Measurements from ENCODE around the gene CDC42SE1.

DNA sequence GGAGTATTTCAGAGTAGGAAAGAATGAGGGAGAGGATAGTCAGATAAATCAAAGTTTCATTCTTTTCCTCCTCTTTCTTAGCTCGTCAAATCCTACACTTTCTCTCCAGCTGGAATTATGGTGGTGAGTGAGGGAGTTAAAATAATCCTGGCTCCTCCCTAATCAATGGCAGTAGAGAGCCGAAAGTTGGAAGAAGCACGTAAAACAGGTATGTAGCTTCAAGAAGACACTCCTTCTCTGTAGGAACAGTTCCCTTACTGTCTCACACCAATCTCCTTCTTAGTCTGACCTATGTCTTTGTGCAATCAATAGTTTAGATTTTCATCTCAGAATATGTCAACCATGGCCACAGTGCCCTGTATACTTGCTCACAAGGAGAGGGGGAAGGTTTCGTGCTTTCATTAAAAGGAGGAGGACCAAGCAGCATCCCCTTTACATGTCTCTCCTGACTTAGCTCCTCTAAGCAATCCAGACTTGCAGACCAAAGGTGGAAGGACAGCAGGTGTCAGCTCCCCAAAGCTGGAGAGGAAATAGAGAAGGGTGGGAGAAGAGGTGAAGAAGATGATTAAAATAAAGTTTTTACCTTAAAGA, 53.6 kb downstream of the CDC42SE1 start:
- TF ChIP-seq, protein P1, sequence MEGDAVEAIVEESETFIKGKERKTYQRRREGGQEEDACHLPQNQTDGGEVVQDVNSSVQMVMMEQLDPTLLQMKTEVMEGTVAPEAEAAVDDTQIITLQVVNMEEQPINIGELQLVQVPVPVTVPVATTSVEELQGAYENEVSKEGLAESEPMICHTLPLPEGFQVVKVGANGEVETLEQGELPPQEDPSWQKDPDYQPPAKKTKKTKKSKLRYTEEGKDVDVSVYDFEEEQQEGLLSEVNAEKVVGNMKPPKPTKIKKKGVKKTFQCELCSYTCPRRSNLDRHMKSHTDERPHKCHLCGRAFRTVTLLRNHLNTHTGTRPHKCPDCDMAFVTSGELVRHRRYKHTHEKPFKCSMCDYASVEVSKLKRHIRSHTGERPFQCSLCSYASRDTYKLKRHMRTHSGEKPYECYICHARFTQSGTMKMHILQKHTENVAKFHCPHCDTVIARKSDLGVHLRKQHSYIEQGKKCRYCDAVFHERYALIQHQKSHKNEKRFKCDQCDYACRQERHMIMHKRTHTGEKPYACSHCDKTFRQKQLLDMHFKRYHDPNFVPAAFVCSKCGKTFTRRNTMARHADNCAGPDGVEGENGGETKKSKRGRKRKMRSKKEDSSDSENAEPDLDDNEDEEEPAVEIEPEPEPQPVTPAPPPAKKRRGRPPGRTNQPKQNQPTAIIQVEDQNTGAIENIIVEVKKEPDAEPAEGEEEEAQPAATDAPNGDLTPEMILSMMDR (conservative IDR thresholded peaks at IDR 0.05; ENCODE audit: low read length) = no peak
- TF ChIP-seq EZH2phosphoT487 (IDR thresholded peaks at IDR 0.05; ENCODE audit: borderline replicate concordance) = no peak
